H54 (cell line): ENCODE results near the gene CLEC3B.

ENCODE experiments used
- DNase-seq: peaks from one replicate; pipeline ENCODE4 v3.0.0; 2011; ENCODE audit warnings: low spot score, mixed read lengths; ENCODE audit not compliant: insufficient read length
- FAIRE-seq: peaks from 3 replicates; lab custom pipeline; 2011; peaks lifted over from hg19 to GRCh38; lab: Jason Lieb, UNC
- POLR2A ChIP-seq: IDR thresholded peaks from 2 replicates; pipeline ENCODE4 v1.6.1; 2011; ENCODE audit warnings: low read depth, mild to moderate bottlenecking, low read length

The CLEC3B gene

DNA sequence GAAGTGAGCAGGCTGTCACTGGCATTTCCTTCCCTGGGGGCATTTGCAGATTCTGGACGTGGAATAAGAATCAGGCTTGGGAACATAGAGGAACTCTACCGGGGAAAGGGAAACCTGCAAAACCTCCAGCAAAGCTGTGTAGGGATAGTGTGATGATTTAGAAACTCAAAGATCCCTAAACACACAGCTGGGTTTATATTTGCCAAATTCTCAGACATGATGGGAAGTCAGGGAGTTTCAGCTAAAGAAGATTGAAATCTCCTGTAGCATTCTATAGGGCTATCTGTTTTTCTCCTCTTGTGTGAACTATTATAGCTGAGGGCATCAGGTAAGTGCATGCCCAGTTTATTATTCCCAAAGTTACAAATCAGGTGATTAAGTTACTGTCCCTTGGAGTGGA lies 9.2 kb upstream of the CLEC3B start:
- no peak for FAIRE-seq
- no peak for TF ChIP-seq POLR2A
- no peak for DNase-seq

DNA sequence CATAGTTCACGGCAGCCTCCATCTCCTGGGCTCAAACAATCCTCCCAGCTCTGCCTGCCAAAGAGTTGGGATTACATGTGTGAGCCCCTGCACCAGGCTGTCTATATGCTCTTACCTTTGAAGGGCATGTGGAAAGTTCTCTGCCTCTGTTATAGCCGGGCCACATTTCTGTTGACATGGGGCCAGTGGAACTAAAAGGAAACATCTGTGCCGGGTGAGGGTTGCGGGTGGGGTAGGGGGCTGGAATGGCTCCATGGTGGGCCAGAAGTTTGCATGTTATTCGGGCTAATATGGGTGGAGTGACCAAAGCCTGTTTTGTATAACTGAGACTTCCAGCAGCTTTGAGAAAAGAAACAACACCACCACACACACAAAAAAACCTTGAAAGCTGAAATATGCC lies 8.3 kb upstream of the CLEC3B start:
- DNase-seq = no peak
- no peak for FAIRE-seq
- TF ChIP-seq POLR2A = no peak

DNA sequence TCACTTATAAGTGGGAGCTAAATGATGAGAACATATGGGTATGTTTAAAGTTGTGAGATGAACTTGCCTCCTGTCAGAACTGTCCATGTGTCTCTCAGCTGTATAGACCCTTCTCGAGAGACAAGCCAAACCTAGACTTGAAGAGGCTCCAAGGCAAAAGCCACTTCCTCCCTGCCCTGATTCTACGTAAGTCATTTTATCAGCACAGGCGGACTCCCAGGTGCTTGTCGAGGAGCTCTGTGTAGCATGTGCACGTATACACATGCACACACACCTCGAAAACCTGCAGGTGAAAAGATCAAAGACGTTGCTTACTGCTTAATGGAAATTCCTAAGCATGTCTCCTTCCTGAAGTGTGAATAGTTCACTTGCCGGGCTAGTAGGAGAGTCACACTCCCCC lies 5.6 kb upstream of the CLEC3B start:
- DNase-seq (no peak), FAIRE-seq (no peak)
- TF ChIP-seq POLR2A = no peak

DNA sequence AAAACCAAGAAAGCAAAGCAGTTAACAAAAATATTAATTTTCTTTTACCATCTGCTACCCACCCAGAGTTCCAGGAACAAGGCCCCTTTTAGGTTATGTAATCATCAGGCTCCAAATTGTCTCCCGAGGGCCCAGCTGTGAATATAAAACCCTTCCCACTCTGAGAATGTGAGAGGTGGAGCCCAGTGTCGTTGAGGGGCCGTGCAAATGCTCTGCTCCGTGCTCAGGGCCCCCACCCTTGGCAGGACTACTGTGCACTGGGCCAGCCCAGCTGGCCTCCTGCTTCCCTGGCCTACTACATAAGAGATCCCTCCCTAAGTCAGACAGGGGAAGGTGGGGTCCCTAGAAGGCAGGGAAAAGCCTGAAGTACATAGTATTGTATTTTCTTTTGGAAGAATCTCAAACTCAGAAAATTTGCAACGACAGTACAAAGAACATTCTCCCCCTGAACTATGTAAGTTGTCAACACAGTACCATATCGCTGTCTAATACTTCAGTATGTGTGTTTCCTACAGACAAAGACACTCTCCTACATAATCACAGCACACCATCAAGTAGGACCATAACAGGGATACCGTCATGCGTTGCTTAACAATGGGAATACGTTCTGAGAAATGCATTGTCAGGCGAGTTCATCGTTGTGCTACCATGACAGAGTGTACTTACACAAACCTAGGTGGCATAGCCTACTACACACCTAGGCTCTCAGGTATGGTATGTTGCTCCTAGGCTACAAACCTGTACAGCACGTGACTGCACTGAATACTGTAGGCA lies 4.4 kb upstream of the CLEC3B start:
- no peak for FAIRE-seq
- DNase-seq = no peak
- TF ChIP-seq POLR2A = no peak

DNA sequence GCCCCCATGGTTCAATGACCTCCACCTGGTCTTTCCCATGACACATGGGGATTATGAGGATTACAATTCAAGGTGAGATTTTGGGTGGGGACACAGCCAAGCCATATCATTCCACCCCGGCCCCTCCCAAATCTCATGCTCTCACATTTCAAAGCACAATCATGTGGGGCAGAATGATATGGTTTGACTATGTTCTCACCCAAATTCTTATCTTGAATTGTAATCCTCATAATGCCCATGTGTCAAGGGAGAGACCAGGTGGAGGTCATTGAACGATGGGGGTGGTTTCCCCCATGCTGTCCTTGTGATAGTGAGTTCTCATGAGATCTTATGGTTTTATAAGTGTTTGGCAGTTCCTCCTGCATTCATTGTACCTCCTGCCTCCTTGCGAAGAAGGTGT lies 2.4 kb upstream of the CLEC3B start:
- no peak for DNase-seq
- no peak for FAIRE-seq
- no peak for TF ChIP-seq POLR2A

DNA sequence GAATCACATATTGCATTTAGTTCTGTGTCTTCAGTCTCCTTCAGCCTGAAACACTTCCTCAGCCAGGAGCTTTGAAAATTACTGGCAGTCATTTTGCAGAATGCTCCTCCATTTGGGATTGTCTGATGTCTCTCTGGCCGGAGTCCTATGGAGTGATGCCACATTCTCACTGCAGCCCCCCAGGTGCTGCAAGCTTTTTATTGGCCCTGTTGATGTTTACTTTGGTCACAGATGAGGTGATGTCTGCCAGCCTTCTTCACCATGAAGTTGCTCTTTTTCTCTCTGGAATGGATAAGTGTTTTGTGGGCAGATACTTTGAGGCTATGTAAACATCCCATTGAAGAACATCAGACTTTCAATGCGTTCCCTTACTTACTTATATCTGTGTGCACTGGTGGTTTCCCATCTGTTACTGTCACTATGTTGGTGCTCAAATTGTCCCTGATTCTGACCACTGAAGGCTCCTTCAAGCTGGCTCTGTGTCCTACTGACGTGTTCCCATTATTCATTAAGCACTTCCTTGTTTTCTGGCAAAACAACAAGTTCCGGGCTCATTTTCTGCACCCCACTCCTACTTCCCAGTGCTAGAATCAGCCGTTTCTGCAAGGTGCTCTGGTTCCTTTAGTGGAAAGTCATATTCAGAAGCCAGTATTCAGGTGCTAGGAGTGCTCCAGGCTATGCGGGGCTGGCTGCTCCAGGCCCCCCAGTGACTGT lies 1.4 kb upstream of the CLEC3B start:
- no peak for TF ChIP-seq POLR2A
- no peak for FAIRE-seq
- DNase-seq = no peak

DNA sequence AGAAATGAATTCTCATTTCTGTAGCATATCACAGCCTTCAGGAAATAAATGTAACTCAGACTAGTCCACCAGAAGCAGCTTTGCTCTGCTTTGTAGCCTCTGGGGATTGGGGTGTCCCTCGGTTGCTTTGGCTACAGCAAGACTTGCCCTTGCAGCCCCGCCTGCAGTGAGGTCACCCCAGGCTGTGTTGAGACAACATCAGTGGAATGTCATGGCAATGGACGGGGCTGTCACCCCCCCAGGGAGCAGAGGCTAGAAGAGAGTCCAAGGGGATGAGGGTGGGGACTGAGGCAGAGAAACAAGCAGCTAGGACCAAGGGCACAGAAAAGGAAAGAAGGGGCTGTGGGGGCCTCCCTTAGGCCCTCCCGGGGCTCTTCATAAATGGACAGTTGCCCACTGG lies 854 bp downstream of the CLEC3B start:
- DNase-seq (peak; percentile 40), FAIRE-seq (no peak)
- no peak for TF ChIP-seq POLR2A

DNA sequence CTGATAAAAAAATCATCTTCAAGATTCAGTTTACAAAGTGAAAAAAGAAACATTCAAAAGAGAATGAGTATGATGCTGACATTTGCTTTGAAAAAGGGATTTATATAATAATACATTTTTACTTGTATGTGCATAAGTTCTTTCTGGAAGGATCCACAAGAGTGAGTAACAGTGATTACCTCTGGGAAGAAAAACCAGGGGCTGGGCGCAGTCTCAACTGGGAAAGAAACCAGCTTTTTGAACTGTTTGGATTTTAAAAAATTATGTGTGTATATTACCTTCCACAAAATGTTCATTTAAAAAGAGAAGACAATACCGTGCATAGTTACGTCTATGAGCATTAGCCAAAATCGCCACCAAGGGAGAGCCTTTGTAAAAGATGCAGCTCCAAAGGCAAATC lies 1.3 kb downstream of the CLEC3B start:
- DNase-seq (no peak), FAIRE-seq (no peak)
- no peak for TF ChIP-seq POLR2A

DNA sequence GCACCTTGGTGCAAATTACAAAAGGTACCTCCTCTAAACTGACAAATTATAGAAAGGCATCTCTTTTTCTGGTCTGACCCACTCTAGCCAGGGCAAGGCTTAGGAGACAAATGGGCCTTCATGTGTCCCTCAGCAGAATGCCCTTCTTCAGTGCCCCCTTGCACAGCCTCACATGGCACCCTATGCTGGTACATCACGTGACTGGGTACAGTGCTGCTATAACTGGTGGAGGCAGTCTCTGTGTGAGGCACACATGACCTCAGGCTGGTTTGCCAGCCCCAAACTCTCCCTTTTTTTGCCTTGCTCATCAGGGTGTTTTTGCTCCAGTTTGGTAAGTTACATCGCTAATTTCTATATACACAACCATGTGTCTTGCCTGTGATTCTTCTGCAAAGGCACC lies 3.1 kb downstream of the CLEC3B start:
- DNase-seq (no peak), FAIRE-seq (no peak)
- TF ChIP-seq POLR2A = no peak

DNA sequence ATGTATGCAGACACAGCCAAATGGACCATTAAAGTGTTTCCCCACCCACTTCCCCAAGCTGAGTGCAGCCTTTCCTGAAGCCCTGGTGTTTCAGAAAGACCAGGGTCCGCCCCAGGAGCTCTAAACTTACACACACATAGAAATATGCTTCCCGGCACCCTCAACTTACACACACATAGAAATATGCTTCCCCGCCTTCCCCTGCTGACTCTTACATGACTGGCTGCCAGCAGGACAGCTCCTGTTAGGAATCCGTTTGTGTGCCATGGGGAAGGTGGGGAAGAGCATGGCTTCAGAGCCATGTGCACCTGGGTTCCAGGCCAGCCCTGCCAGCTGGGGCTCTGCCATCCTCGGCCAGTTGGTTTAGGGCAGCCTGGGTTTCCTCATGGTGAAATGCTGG lies 3.6 kb downstream of the CLEC3B start:
- FAIRE-seq (no peak), DNase-seq (no peak)
- no peak for TF ChIP-seq POLR2A

DNA sequence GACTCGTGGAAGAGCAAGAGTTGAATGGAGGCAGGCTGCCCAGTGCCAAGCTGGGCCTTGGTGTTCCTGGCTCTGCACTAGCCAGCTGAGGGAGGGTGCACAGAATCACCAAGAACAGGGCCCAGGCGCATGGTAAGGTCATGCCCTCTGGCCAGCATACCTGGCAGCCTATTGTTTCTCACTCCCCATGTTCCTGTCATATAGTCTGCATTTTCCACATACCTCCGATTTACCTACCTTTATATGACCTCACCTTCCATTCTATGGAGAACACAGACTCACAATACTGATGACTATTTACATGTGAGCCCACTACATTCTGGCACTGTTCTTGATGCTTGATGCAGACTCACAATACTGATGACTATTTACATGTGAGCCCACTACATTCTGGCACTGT lies 5.4 kb downstream of the CLEC3B start:
- no peak for TF ChIP-seq POLR2A
- FAIRE-seq = no peak
- no peak for DNase-seq

DNA sequence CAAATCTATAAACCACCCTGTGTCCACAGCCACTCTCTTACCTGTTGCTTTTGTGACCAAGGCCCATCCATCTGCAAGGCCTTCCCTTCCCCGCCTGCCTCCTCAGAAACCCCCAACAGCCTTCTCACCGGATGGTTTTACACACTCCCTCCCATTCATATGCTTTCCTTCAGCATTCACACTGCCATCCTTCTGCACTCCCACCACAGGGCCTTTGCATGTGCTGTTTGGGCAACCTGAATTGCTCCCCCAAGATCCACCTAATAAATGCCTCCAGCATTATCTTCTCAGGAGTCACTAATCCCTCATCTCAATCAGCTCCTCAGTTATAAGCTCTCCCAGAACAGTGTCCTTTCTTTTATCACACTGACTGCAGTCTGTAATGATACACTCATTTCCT lies 6.0 kb downstream of the CLEC3B start:
- FAIRE-seq (no peak), DNase-seq (no peak)
- no peak for TF ChIP-seq POLR2A

DNA sequence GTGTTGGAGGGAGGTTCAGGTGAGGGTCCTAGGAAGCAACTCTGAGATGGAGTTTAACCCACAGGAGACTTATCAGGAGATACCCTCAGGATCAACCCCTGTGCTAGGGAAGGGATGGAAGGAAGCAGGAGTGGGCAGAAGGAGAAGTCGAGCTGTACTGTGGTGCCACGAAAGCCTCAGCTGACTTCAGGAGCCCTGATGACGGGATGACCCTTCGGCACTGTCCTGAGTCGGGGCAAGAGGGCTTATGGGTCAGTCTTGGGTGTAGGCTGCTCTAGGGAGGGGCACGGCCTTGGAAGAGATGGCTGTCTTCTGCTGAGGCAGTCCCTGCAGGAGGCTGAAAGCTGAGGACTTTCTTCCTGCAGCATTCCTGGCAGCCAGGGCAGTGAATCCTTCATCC lies 7.7 kb downstream of the CLEC3B start:
- TF ChIP-seq POLR2A = no peak
- DNase-seq (no peak), FAIRE-seq (no peak)

DNA sequence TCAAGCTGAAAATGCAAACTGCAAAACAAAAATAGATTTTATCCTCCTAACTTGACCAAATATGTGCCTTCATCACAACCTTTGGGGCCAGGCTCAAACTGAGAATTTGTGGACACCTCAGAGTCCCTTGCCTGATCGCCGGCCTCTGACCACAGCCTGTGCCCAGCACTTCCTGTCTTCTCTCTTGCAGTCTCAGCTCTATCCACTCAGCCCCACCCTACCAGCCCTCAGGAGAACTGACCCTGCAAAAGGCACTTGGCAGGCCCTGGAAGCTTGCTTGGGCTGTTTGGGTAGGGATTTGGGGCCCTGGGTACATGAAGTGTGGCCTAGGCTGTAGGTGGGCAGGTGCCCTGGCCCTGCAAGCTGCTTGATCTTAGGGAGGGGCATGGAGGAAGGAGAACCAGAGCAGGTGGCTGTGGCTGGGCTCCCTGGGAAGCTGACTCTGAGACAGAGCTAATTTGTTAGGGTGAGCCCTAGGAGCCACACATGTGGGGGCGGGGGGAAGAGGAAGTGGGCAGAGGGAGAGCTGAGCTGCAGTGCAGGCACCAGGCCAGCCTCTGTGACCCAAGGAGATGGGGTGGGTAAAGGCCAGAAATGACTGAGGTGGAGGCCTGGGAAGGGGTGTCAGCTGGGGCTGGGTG lies 8.6 kb downstream of the CLEC3B start:
- TF ChIP-seq POLR2A = no peak
- no peak for FAIRE-seq

More for the DNA sequence above, 8.6 kb downstream of the CLEC3B start:
- no peak for DNase-seq
